Small intestine (tissue), 7 donors: ENCODE results near the gene DNAJB5. TPM values are rescaled to one million over a fixed set of nuclear protein-coding genes. Genes with fewer than 3 reads are reported as not detected.

ENCODE experiments used
- DNase-seq, 2 donors: peaks; one replicate each; pipeline versions ENCODE4 v3.0.0 to v3.0.0-alpha.2; 2013
- FAIRE-seq: peaks from 2 replicates; lab custom pipeline; 2012; peaks lifted over from hg19 to GRCh38; lab: Jason Lieb, UNC
- H3K27ac ChIP-seq, 3 donors: one replicate each; pipeline ENCODE4 v1.5.1; 2013; ENCODE audit warnings: low read length in 2 of 3, mild to moderate bottlenecking in 2 of 3, control low read depth in 1 of 3, inconsistent platforms in 1 of 3, low read depth in 1 of 3, moderate library complexity in 1 of 3
- H3K27me3 ChIP-seq, 3 donors: one replicate each; pipeline ENCODE4 v1.6.1; 2013; ENCODE audit warnings: low read length in 3 of 3, inconsistent platforms in 1 of 3; ENCODE audit not compliant: control insufficient read depth in 3 of 3, insufficient read depth in 3 of 3
- H3K36me3 ChIP-seq, 3 donors: one replicate each; pipeline ENCODE4 v1.6.1; 2013; ENCODE audit warnings: low read length in 3 of 3, inconsistent platforms in 1 of 3, low read depth in 1 of 3, mild to moderate bottlenecking in 1 of 3, moderate library complexity in 1 of 3; ENCODE audit not compliant: control insufficient read depth in 3 of 3, insufficient read depth in 2 of 3
- H3K4me1 ChIP-seq, 3 donors: one replicate each; pipeline ENCODE4 v1.6.1; 2013; ENCODE audit warnings: low read length in 2 of 3, inconsistent platforms in 1 of 3, low read depth in 1 of 3, mild to moderate bottlenecking in 1 of 3, moderate library complexity in 1 of 3; ENCODE audit not compliant: control insufficient read depth in 3 of 3, insufficient read depth in 2 of 3
- H3K4me3 ChIP-seq, 3 donors: one replicate each; pipeline ENCODE4 v1.5.1; 2013; ENCODE audit warnings: low read length in 3 of 3, control low read depth in 1 of 3, inconsistent platforms in 1 of 3, low read depth in 1 of 3, mild to moderate bottlenecking in 1 of 3, moderate library complexity in 1 of 3
- H3K9me3 ChIP-seq, 2 donors: one replicate each; pipeline ENCODE4 v1.6.1; 2013; ENCODE audit warnings: low read depth in 1 of 2, low read length in 1 of 2; ENCODE audit not compliant: control insufficient read depth in 2 of 2, insufficient read depth in 1 of 2
- WGBS, 3 donors: extraction: QIAGEN DNeasy Blood & Tissue Kit; methylation state at CpG; one replicate each; pipeline ENCODE4 v1.1.7; 2013; 5-methylcytosine and 5-hydroxymethylcytosine counted together
- polyA plus RNA-seq, 4 donors: library from polyadenylated mRNA; stranded (reverse) in 3 of 4; unstranded in 1 of 4; fragments of 200-250 nt in 3 of 4; fragments of 120-200 nt in 1 of 4; gene quantifications; one replicate each; pipeline versions ENCODE4 v1.2.1 to v1.2.3, GENCODE V29; 2013
- donor health status: healthy with polysubstance abuse.
- donor health status: control.
- donor health status: control.
- donor health status: Bipolar disorder and iron deficiency.
- donor health status: healthy.

The DNAJB5 gene
- polyA plus RNA-seq, 4 donors = 2.2 to 6.8 (median 4.1) TPM

DNA sequence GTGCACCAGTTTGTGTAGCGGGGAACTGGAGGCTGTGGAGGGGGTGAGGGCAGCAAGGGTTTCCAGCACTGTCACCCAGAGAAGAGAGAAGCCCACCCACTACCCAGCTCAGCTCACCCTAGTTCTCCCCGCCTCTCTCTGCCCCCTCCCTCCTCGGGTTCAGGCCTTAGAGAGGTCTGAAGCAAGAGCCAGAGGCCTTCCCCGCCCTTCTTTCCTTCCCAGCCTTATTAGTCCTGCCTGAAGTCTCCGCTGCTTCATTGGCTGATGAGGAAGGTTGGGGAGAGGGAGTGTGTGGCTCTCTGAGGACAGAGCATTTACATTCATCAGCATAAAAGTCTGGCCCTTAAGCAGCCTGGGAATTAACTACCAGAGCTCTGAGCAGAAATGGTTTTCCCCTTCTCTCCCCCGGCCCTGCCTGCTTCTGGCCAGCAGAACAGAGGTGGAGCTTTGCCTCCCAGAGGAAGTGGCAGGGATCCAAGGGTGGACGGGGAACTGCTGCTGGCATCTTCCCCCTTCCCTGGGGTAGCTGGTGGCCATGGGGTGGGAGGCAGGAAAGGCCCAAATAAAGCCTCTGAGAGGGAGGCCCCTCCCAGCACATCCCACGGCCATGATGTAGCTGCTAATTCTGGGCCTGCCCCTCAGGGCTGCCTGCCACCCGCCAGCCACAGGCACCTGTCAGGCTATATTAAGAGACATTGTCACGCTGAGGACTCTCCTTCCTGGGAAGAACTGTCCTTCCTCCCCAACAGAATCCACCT lies 4.1 kb downstream of the DNAJB5 start:
- Histone ChIP-seq H3K4me1 (peaks cover 0 to 59% (median 8%) of the 10 kb centered on the region in 3 donors), H3K27ac (peak overlapping the region in 2 of 3 donors; percentile 55 to 90), H3K4me3 (no peak overlapping the region), H3K27me3 (peaks cover 0 to 8% (median 0%) of the 10 kb centered on the region in 3 donors), H3K36me3 (peaks cover 0 to 21% (median 0%) of the 10 kb centered on the region in 3 donors), H3K9me3 (no peaks in the 10 kb centered on the region)
- 45 to 60% (median 57%) methylated on average over 7 to 10 of the region's 10 CpGs for WGBS, 3 donors
- FAIRE-seq (no peak), DNase-seq (peak in 1 of 2 donors; percentile 25)

GRCh38 chr9:34994260-34994899 lies 4.8 kb downstream of the DNAJB5 start:
- no peak for FAIRE-seq
- peak; percentile 70 to 76 for DNase-seq
- WGBS, 3 donors = 20 to 40% (median 40%) methylated on average over 4 of the region's 4 CpGs
- H3K36me3 ChIP-seq = peaks cover 0 to 21% (median 0%) of the 10 kb centered on the region in 3 donors
- no peaks in the 10 kb centered on the region for H3K9me3 ChIP-seq
- no peak overlapping the region for H3K4me3 ChIP-seq
- H3K27me3 ChIP-seq = peaks cover 0 to 8% (median 0%) of the 10 kb centered on the region in 3 donors
- H3K4me1 ChIP-seq = peaks cover 0 to 59% (median 8%) of the 10 kb centered on the region in 3 donors
- peak overlapping the region in 2 of 3 donors; percentile 55 to 90 for H3K27ac ChIP-seq

- DNase-seq (peak in 1 of 2 donors; percentile 28), FAIRE-seq (no peak)
- peaks cover 0 to 58% (median 8%) of the 10 kb centered on the region in 3 donors for H3K4me1 ChIP-seq
Measured at GRCh38 chr9:34994900-34995669, 5.5 kb downstream of the DNAJB5 start.

GRCh38 chr9:34995670-34996060 lies 6.1 kb downstream of the DNAJB5 start:
- H3K4me1 ChIP-seq = peaks cover 0 to 53% (median 8%) of the 10 kb centered on the region in 3 donors
- no peak overlapping the region for H3K4me3 ChIP-seq
- no peak for FAIRE-seq
- no peak for DNase-seq
- H3K27ac ChIP-seq = no peak overlapping the region
- no peaks in the 10 kb centered on the region for H3K9me3 ChIP-seq
- H3K27me3 ChIP-seq = peaks cover 0 to 4% (median 0%) of the 10 kb centered on the region in 3 donors
- 66 to 76% (median 72%) methylated on average over 3 of the region's 3 CpGs for WGBS, 3 donors
- peaks cover 0 to 25% (median 0%) of the 10 kb centered on the region in 3 donors for H3K36me3 ChIP-seq

More at GRCh38 chr9:34994900-34995669, 5.5 kb downstream of the DNAJB5 start:
- Histone ChIP-seq H3K27ac (peak overlapping the region in 2 of 3 donors; percentile 1 to 90), H3K9me3 (no peaks in the 10 kb centered on the region), H3K27me3 (peaks cover 0 to 8% (median 0%) of the 10 kb centered on the region in 3 donors), H3K4me3 (no peak overlapping the region), H3K36me3 (peaks cover 0 to 25% (median 0%) of the 10 kb centered on the region in 3 donors)
- 66 to 77% (median 70%) methylated on average over 7 of the region's 7 CpGs for WGBS, 3 donors

DNA sequence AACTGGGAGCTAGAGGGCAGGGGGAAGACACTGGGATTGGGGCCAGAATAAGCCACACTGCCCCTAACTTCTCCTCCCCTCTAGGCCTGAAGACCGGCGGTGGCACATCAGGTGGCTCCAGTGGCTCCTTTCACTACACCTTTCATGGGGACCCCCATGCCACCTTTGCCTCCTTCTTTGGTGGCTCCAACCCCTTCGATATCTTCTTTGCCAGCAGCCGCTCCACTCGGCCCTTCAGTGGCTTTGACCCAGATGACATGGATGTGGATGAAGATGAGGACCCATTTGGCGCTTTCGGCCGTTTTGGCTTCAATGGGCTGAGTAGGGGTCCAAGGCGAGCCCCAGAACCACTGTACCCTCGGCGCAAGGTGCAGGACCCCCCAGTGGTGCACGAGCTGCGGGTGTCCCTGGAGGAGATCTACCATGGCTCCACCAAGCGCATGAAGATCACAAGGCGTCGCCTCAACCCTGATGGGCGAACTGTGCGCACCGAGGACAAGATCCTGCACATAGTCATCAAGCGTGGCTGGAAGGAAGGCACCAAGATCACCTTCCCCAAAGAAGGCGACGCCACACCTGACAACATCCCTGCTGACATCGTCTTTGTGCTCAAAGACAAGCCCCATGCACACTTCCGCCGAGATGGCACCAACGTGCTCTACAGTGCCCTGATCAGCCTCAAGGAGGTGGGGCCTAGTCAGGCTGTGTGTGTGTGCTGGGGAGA lies 6.8 kb downstream of the DNAJB5 start:
- Histone ChIP-seq H3K27ac (peak overlapping the region; percentile 21 to 86 (median 86)), H3K4me1 (peaks cover 0 to 53% (median 8%) of the 10 kb centered on the region in 3 donors), H3K27me3 (no peaks in the 10 kb centered on the region), H3K4me3 (no peak overlapping the region), H3K9me3 (no peaks in the 10 kb centered on the region), H3K36me3 (peaks cover 0 to 25% (median 0%) of the 10 kb centered on the region in 3 donors)
- DNase-seq (no peak), FAIRE-seq (no peak)
- 94 to 96% (median 95%) methylated on average over 26 of the region's 26 CpGs for WGBS, 3 donors

DNA sequence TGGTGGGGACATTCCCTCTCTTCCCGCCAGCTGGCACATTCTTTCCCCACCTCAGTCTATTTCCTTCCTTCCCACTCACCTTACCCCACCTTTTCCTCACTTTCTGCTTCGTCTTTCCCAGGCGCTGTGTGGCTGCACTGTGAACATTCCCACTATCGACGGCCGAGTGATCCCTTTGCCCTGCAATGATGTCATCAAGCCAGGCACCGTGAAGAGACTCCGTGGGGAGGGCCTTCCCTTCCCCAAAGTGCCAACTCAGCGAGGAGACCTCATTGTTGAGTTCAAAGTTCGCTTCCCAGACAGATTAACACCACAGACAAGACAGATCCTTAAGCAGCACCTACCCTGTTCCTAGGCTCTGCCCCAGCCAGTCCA lies 7.3 kb downstream of the DNAJB5 start:
- H3K9me3 ChIP-seq = no peaks in the 10 kb centered on the region
- WGBS, 3 donors = 21 to 59% (median 57%) methylated on average over 10 of the region's 10 CpGs
- H3K36me3 ChIP-seq = peaks cover 0 to 25% (median 0%) of the 10 kb centered on the region in 3 donors
- no peaks in the 10 kb centered on the region for H3K27me3 ChIP-seq
- no peak overlapping the region for H3K4me3 ChIP-seq
- DNase-seq (peak; percentile 93 to 97), FAIRE-seq (no peak)
- peaks cover 0 to 53% (median 8%) of the 10 kb centered on the region in 3 donors for H3K4me1 ChIP-seq
- peak overlapping the region; percentile 27 to 86 (median 86) for H3K27ac ChIP-seq

GRCh38 chr9:34997379-34997781 lies 7.8 kb downstream of the DNAJB5 start:
- FAIRE-seq (no peak), DNase-seq (peak; percentile 68 to 78)
- H3K4me3 ChIP-seq = no peak overlapping the region
- no peaks in the 10 kb centered on the region for H3K9me3 ChIP-seq
- peak overlapping the region; percentile 27 to 86 (median 86) for H3K27ac ChIP-seq
- H3K36me3 ChIP-seq = peaks cover 0 to 25% (median 0%) of the 10 kb centered on the region in 3 donors
- no peaks in the 10 kb centered on the region for H3K27me3 ChIP-seq
- peaks cover 0 to 50% (median 8%) of the 10 kb centered on the region in 3 donors for H3K4me1 ChIP-seq
